Uterus (tissue), 4 donors: ENCODE measurements around the gene NUP210. TPM values are rescaled to one million over a fixed set of nuclear protein-coding genes. Genes with fewer than 3 reads are reported as not detected.

Experiments
- DNase-seq, 2 donors: peaks; one replicate each; pipeline ENCODE4 v3.0.0-alpha.2; 2019 to 2020
- H3K27ac ChIP-seq, 2 donors: fragments of 200-600 bp; sonication (generic); 1 replicate in 1 of 2; 2 replicates in 1 of 2; pipeline ENCODE4 v1.5.1; 2016 to 2018
- H3K27me3 ChIP-seq, 2 donors: fragments of 200-600 bp; sonication (generic); one replicate each; pipeline ENCODE4 v1.5.1; 2018 to 2019; ENCODE audit warnings: control low read depth in 1 of 2
- H3K36me3 ChIP-seq, 2 donors: fragments of 200-600 bp; sonication (generic); one replicate each; pipeline ENCODE4 v1.5.1; 2019; ENCODE audit warnings: control low read depth in 1 of 2
- H3K4me1 ChIP-seq, 2 donors: fragments of 200-600 bp; sonication (generic); one replicate each; pipeline ENCODE4 v1.5.1; 2018 to 2019; ENCODE audit warnings: control low read depth in 1 of 2
- H3K4me3 ChIP-seq, 2 donors: fragments of 200-600 bp; sonication (generic); 1 replicate in 1 of 2; 2 replicates in 1 of 2; pipeline ENCODE4 v1.5.1; 2018 to 2019; ENCODE audit warnings: mild to moderate bottlenecking in 1 of 2
- H3K9me3 ChIP-seq, 2 donors: fragments of 200-600 bp; sonication (generic); one replicate each; pipeline ENCODE4 v1.5.1; 2019; ENCODE audit warnings: control low read depth in 1 of 2
- CTCF ChIP-seq, 4 experiments: fragments of 200-600 bp in 2 of 4; fragments of 450-650 bp in 2 of 4; sonication (generic) in 2 of 4; IDR thresholded peaks; one replicate each; pipeline ENCODE4 v1.5.1; 2016 to 2019; ENCODE audit warnings: antibody characterized with exemption in 4 of 4, mild to moderate bottlenecking in 2 of 4, moderate library complexity in 1 of 4
- POLR2A ChIP-seq, 2 donors: fragments of 450-650 bp; IDR thresholded peaks; one replicate each; pipeline ENCODE4 v1.6.1; 2016; ENCODE audit warnings: antibody characterized with exemption in 2 of 2, mild to moderate bottlenecking in 1 of 2, moderate library complexity in 1 of 2
- intact Hi-C: fragments of 100-400 bp; cut with DNase I; formaldehyde crosslinking; loops from one replicate; pipeline ENCODE4 v1.15.1; 2023; ENCODE audit warnings: low total_unique reads
- total RNA-seq, 4 donors: library from RNA; depleted of rRNA in 3 of 4; stranded (reverse); fragments of >200 nt in 3 of 4; gene quantifications; one replicate each; pipeline versions ENCODE4 v1.1.0 to v1.2.4, GENCODE V29; 2014 to 2023
- donor health status: DM: yes; HTN: yes; CAD: no.

The NUP210 gene
- total RNA-seq, 4 donors from 2014 or later: 0.29 to 9.5 (median 5.1) TPM

GRCh38 chr3:13305623-13306022 is 114.5 kb downstream of the NUP210 start:
- Histone ChIP-seq H3K36me3 (no peaks in the 10 kb centered on the region), H3K9me3 (no peaks in the 10 kb centered on the region), H3K4me3 (no peak overlapping the region), H3K27ac (no peak overlapping the region), H3K27me3 (no peaks in the 10 kb centered on the region), H3K4me1 (no peaks in the 10 kb centered on the region)
- TF ChIP-seq CTCF (IDR thresholded peaks at IDR 0.05) (no peak), POLR2A (IDR thresholded peaks at IDR 0.05) (no peak)
- intact Hi-C loops: no loop called here
- no peak for DNase-seq

- TF ChIP-seq CTCF (IDR thresholded peaks at IDR 0.05) (no peak), POLR2A (IDR thresholded peaks at IDR 0.05) (no peak)
- H3K27me3 ChIP-seq: no peaks in the 10 kb centered on the region
- no peaks in the 10 kb centered on the region for H3K4me1 ChIP-seq
- H3K9me3 ChIP-seq: no peaks in the 10 kb centered on the region
- H3K36me3 ChIP-seq: no peaks in the 10 kb centered on the region
- DNase-seq: no peak
- H3K27ac ChIP-seq: no peak overlapping the region
- intact Hi-C loops: no loop called here
- H3K4me3 ChIP-seq: no peak overlapping the region
Measured at GRCh38 chr3:13303410-13303809, 116.7 kb downstream of the NUP210 start.

GRCh38 chr3:13301286-13301987 is 118.7 kb downstream of the NUP210 start:
- Histone ChIP-seq H3K27ac (no peak overlapping the region), H3K4me1 (no peaks in the 10 kb centered on the region), H3K36me3 (no peaks in the 10 kb centered on the region), H3K9me3 (no peaks in the 10 kb centered on the region), H3K27me3 (no peaks in the 10 kb centered on the region), H3K4me3 (no peak overlapping the region)
- DNase-seq: no peak
- TF ChIP-seq CTCF (IDR thresholded peaks at IDR 0.05) (no peak), POLR2A (IDR thresholded peaks at IDR 0.05) (no peak)
- intact Hi-C loops: no loop called here

- Histone ChIP-seq H3K4me1 (no peaks in the 10 kb centered on the region), H3K9me3 (no peaks in the 10 kb centered on the region), H3K4me3 (no peak overlapping the region), H3K36me3 (no peaks in the 10 kb centered on the region), H3K27ac (no peak overlapping the region), H3K27me3 (no peaks in the 10 kb centered on the region)
- intact Hi-C loops: no loop called here
- no peak for TF ChIP-seq CTCF (IDR thresholded peaks at IDR 0.05)
- TF ChIP-seq POLR2A (IDR thresholded peaks at IDR 0.05): no peak
- no peak for DNase-seq
Measured at GRCh38 chr3:13300546-13301285, 119.4 kb downstream of the NUP210 start.

GRCh38 chr3:13299531-13300155 is 120.5 kb downstream of the NUP210 start:
- DNase-seq: no peak
- intact Hi-C loops: no loop called here
- TF ChIP-seq CTCF (IDR thresholded peaks at IDR 0.05) (no peak), POLR2A (IDR thresholded peaks at IDR 0.05) (no peak)
- no peaks in the 10 kb centered on the region for H3K36me3 ChIP-seq
- H3K4me3 ChIP-seq: no peak overlapping the region
- no peaks in the 10 kb centered on the region for H3K27me3 ChIP-seq
- H3K4me1 ChIP-seq: no peaks in the 10 kb centered on the region
- no peaks in the 10 kb centered on the region for H3K9me3 ChIP-seq
- no peak overlapping the region for H3K27ac ChIP-seq
